Sigmoid colon (tissue), 7 donors: Measurements from ENCODE around the gene KRTAP10-3. TPM values are rescaled to one million over a fixed set of nuclear protein-coding genes. Genes with fewer than 3 reads are reported as not detected.

ENCODE experiments used
- DNase-seq: peaks from one replicate; pipeline ENCODE4 v3.0.0-alpha.2; 2019
- H3K27ac ChIP-seq, 4 donors: fragments of 200-600 bp; sonication (generic); one replicate each; pipeline ENCODE4 v1.5.1; 2016 to 2019; ENCODE audit warnings: mild to moderate bottlenecking in 1 of 4
- H3K27me3 ChIP-seq, 3 donors: fragments of 200-600 bp; sonication (generic); one replicate each; pipeline ENCODE4 v1.5.1; 2019; ENCODE audit warnings: mild to moderate bottlenecking in 1 of 3
- H3K36me3 ChIP-seq, 4 donors: fragments of 200-600 bp; sonication (generic); one replicate each; pipeline ENCODE4 v1.5.1; 2016 to 2019
- H3K4me1 ChIP-seq, 4 donors: fragments of 200-600 bp; sonication (generic); one replicate each; pipeline ENCODE4 v1.5.1; 2017 to 2019
- H3K4me3 ChIP-seq, 4 donors: fragments of 200-600 bp; sonication (generic); one replicate each; pipeline ENCODE4 v1.5.1; 2017 to 2019; ENCODE audit warnings: mild to moderate bottlenecking in 2 of 4, moderate library complexity in 1 of 4
- H3K9me3 ChIP-seq, 4 donors: fragments of 200-600 bp in 3 of 4; sonication (generic) in 3 of 4; one replicate each; pipeline versions ENCODE4 v1.5.1 to v1.6.1; 2013 to 2019
- CTCF ChIP-seq, 4 experiments: fragments of 450-650 bp in 3 of 4; fragments of 200-600 bp in 1 of 4; IDR thresholded peaks; one replicate each; pipeline ENCODE4 v1.5.1; 2016 to 2019; ENCODE audit warnings: antibody characterized with exemption in 4 of 4, mild to moderate bottlenecking in 3 of 4, moderate library complexity in 2 of 4
- EP300 ChIP-seq, 4 donors: sonication (generic); formaldehyde crosslinking; IDR thresholded peaks; one replicate each; pipeline ENCODE4 v1.6.1; 2017; ENCODE audit warnings: antibody characterized with exemption in 4 of 4
- POLR2A ChIP-seq, 2 donors: fragments of 450-650 bp; IDR thresholded peaks; one replicate each; pipeline ENCODE4 v1.6.1; 2016; ENCODE audit warnings: antibody characterized with exemption in 2 of 2, mild to moderate bottlenecking in 2 of 2, moderate library complexity in 2 of 2
- POLR2AphosphoS5 ChIP-seq, 4 donors: sonication (generic); formaldehyde crosslinking; IDR thresholded peaks; one replicate each; pipeline ENCODE4 v1.6.1; 2017; ENCODE audit warnings: antibody characterized with exemption in 4 of 4
- WGBS, 2 donors: extraction: QIAGEN DNeasy Blood & Tissue Kit; methylation state at CpG; one replicate each; pipeline ENCODE4 v1.1.7; 2013; 5-methylcytosine and 5-hydroxymethylcytosine counted together
- intact Hi-C: fragments of 100-400 bp; cut with DNase I; formaldehyde crosslinking; loops from one replicate; pipeline ENCODE4 v1.15.1; 2023
- polyA plus RNA-seq, 3 donors: library from polyadenylated mRNA; stranded (reverse); fragments of 200-250 nt; gene quantifications; one replicate each; pipeline ENCODE4 v1.2.3, GENCODE V29; 2013
- total RNA-seq, 4 donors: library from RNA; depleted of rRNA; stranded (reverse); fragments of >200 nt; gene quantifications; one replicate each; pipeline ENCODE4 v1.1.0, GENCODE V29; 2016
- donor health status: healthy with polysubstance abuse.
- donor health status: Bipolar disorder and iron deficiency.
- donor health status: healthy.

The KRTAP10-3 gene
- total and polyA plus RNA-seq, 7 donors: 0.66 TPM; not detected in 6

- 91 to 93% methylated on average over 37 of the region's 37 CpGs for WGBS, 2 donors
- Histone ChIP-seq H3K36me3 (no peaks in the 10 kb centered on the region), H3K4me3 (no peak overlapping the region), H3K27ac (no peak overlapping the region), H3K9me3 (no peaks in the 10 kb centered on the region), H3K27me3 (peaks cover 0 to 19% (median 0%) of the 10 kb centered on the region in 3 donors), H3K4me1 (no peaks in the 10 kb centered on the region)
- TF ChIP-seq POLR2A (IDR thresholded peaks at IDR 0.05): no peak
- no peak for TF ChIP-seq POLR2AphosphoS5 (IDR thresholded peaks at IDR 0.05)
- no peak for TF ChIP-seq EP300 (IDR thresholded peaks at IDR 0.05)
- no peak for TF ChIP-seq CTCF (IDR thresholded peaks at IDR 0.05)
- DNase-seq: peak; percentile 61
- intact Hi-C loops: no loop called here
Measured at GRCh38 chr21:44533121-44533890, 25.3 kb downstream of the KRTAP10-3 start.

- no peaks in the 10 kb centered on the region for H3K9me3 ChIP-seq
- H3K4me1 ChIP-seq: no peaks in the 10 kb centered on the region
- no peaks in the 10 kb centered on the region for H3K36me3 ChIP-seq
- peaks cover 0 to 17% (median 0%) of the 10 kb centered on the region in 3 donors for H3K27me3 ChIP-seq
- intact Hi-C loops: no loop called here
- 88 to 91% methylated on average over 16 of the region's 16 CpGs for WGBS, 2 donors
- DNase-seq: peak; percentile 39
- TF ChIP-seq POLR2A (IDR thresholded peaks at IDR 0.05) (no peak), POLR2AphosphoS5 (IDR thresholded peaks at IDR 0.05) (no peak), EP300 (IDR thresholded peaks at IDR 0.05) (no peak), CTCF (IDR thresholded peaks at IDR 0.05) (no peak)
- H3K27ac ChIP-seq: no peak overlapping the region
- H3K4me3 ChIP-seq: no peak overlapping the region
Measured at GRCh38 chr21:44532712-44533111, 25.9 kb downstream of the KRTAP10-3 start.

GRCh38 chr21:44531606-44532564, 26.7 kb downstream of the KRTAP10-3 start:
- DNase-seq: peak; percentile 57
- 68 to 82% methylated on average over 30 of the region's 30 CpGs for WGBS, 2 donors
- H3K36me3 ChIP-seq: no peaks in the 10 kb centered on the region
- H3K27ac ChIP-seq: no peak overlapping the region
- H3K9me3 ChIP-seq: no peaks in the 10 kb centered on the region
- no peak overlapping the region for H3K4me3 ChIP-seq
- intact Hi-C loops: no loop called here
- TF ChIP-seq EP300 (IDR thresholded peaks at IDR 0.05): no peak
- no peak for TF ChIP-seq POLR2A (IDR thresholded peaks at IDR 0.05)
- no peak for TF ChIP-seq CTCF (IDR thresholded peaks at IDR 0.05)
- TF ChIP-seq POLR2AphosphoS5 (IDR thresholded peaks at IDR 0.05): no peak
- no peaks in the 10 kb centered on the region for H3K4me1 ChIP-seq
- peaks cover 0 to 17% (median 0%) of the 10 kb centered on the region in 3 donors for H3K27me3 ChIP-seq

GRCh38 chr21:44530903-44531605, 27.5 kb downstream of the KRTAP10-3 start:
- H3K4me3 ChIP-seq: no peak overlapping the region
- DNase-seq: peak; percentile 58
- TF ChIP-seq CTCF (IDR thresholded peaks at IDR 0.05) (no peak), POLR2AphosphoS5 (IDR thresholded peaks at IDR 0.05) (no peak), EP300 (IDR thresholded peaks at IDR 0.05) (no peak), POLR2A (IDR thresholded peaks at IDR 0.05) (no peak)
- H3K27me3 ChIP-seq: peaks cover 0 to 17% (median 0%) of the 10 kb centered on the region in 3 donors
- no peaks in the 10 kb centered on the region for H3K4me1 ChIP-seq
- intact Hi-C loops: no loop called here
- no peaks in the 10 kb centered on the region for H3K9me3 ChIP-seq
- no peaks in the 10 kb centered on the region for H3K36me3 ChIP-seq
- 85 to 88% methylated on average over 23 of the region's 23 CpGs for WGBS, 2 donors
- H3K27ac ChIP-seq: no peak overlapping the region
